GM18519 (cell line): ENCODE measurements around the gene GALNT6.

Source experiments
- ATAC-seq: cut with Tn5 transposase; IDR thresholded peaks from one replicate; pipeline ENCODE4 v1.9.1; 2021; ENCODE audit warnings: mild to moderate bottlenecking, moderate library complexity; ENCODE audit not compliant: unreplicated experiment, low FRiP score

The GALNT6 gene, protein sequence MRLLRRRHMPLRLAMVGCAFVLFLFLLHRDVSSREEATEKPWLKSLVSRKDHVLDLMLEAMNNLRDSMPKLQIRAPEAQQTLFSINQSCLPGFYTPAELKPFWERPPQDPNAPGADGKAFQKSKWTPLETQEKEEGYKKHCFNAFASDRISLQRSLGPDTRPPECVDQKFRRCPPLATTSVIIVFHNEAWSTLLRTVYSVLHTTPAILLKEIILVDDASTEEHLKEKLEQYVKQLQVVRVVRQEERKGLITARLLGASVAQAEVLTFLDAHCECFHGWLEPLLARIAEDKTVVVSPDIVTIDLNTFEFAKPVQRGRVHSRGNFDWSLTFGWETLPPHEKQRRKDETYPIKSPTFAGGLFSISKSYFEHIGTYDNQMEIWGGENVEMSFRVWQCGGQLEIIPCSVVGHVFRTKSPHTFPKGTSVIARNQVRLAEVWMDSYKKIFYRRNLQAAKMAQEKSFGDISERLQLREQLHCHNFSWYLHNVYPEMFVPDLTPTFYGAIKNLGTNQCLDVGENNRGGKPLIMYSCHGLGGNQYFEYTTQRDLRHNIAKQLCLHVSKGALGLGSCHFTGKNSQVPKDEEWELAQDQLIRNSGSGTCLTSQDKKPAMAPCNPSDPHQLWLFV

GRCh38 chr12:51391283-51392123 lies at the start of gene GALNT6:
GALNT6 (minus strand) TSS chr12:51391406; CDS start chr12:51379781, 11,625 bp downstream.
- no peak for ATAC-seq

- no peak for ATAC-seq
Observed at GRCh38 chr12:51439330-51439729, 48.1 kb upstream of the GALNT6 start.

GRCh38 chr12:51437431-51437830 lies 46.2 kb upstream of the GALNT6 start:
- ATAC-seq: no peak

DNA sequence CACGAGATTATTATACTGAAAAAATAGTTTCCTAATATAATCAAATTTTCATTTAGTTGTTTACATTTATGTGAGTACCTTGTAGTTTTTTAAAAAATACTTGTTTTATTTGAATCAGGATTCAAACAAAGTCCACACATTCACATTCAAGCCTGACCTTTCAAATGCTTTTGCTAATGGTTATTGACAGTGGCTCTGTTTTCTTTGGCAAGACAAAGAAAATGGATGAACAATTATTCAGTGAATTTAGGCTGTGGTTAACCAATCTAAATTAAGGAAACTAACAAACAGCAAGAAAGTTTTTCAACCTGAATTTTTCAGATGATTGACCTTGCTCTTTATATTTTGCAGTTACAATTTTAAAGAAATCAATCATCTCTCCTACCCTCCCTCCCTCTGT lies 43.1 kb upstream of the GALNT6 start:
- ATAC-seq: no peak

GRCh38 chr12:51432921-51433320 lies 41.7 kb upstream of the GALNT6 start:
- ATAC-seq: no peak

DNA sequence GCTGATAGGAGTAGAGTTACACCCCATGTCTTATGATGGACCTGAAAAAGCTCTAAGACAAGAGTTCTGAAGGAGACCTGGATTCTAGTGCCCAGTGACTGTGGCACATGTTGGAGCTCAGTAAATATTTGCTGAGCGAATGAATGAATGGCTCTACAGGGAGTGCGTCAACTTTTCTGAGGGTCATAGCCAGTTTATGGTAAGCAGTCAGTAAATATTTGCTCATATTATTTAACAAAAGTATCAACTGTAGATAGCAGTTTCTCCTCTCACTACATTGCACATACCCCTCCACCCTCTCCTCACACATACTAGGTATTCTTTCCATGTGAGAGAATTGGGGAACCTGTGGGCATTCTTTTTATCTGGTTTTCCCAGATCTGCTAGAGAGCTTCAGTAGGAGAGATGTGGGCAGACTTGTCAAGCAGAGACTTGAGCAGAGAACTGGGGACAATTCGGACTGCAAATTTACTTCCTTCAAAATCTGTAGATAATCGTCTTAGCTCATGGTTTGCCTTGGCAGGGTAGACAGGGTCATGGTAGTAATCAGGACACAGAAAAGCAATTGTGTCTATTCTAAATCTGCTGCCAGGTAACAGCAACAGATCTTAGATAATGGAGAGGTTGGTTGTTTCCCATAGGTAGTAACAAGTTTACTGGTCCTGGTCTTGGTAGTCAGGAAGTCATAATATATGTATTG lies 39.1 kb upstream of the GALNT6 start:
- no peak for ATAC-seq

- ATAC-seq: no peak
Observed at GRCh38 chr12:51429700-51430099, 38.5 kb upstream of the GALNT6 start.

GRCh38 chr12:51428256-51428655 lies 37.0 kb upstream of the GALNT6 start:
- no peak for ATAC-seq

GRCh38 chr12:51424662-51425539 lies 33.7 kb upstream of the GALNT6 start, which contains the start of gene SLC4A8:
SLC4A8 (plus strand) TSS chr12:51424831; CDS start chr12:51424988, 157 bp downstream.
- ATAC-seq: peak; percentile 68

DNA sequence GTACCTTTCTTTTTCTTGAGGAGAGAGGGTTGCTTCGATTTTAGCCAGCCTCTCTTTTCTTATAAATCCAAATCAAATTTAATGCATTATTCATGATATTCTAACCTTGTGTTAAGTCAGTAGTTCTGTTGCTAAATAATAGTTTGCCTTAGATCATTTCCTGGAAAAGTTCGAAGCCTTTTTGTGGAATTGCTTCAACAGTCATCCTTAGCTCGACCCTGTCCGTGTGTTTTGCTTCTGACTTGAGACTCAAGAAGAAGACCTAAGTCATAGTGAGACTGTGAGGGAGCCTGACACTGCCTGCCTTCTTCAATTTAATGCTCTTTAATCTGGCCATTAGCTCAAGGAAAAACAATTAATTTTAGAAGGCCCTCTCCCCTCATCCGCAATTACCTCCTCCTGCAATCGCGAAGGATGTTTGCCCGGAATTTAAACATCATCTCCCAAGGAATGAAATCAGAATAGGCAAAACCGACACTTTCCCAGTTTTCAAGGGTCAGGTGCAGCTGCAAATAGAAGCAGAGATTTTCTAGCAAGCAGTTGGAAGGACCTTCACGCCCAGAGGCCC lies 33.0 kb upstream of the GALNT6 start:
- ATAC-seq: no peak

DNA sequence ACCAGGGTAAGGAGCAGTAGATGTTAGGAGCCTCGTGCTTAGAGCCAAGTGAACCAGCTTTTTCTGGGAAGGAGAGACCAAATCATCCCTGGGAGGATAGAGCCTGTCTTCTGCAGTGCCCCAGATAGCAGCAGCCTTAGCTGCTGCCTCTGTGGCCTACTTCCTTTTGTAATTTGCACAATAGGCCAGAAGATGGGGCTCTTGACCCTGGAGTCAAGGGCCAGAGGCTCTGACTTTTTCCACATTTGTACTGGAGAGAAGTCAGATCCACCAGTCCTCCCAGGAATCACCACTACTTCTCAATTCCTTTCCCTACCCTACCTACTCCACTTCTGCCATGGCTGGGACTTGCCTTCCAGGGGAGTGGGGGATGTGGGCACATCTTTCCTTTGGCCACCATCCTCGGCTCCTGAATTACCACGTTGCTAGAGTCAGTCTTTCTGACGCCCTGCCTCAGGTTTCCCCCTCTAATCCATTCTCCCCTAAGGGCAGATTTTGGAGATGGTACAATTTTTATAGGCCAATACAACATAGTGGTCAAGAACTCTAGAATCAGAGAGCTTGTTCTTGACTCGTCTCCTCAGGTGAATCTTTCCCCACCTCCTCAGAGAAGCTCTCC lies 30.2 kb upstream of the GALNT6 start:
- ATAC-seq: no peak

GRCh38 chr12:51419425-51420193 lies 28.4 kb upstream of the GALNT6 start:
- ATAC-seq: no peak

DNA sequence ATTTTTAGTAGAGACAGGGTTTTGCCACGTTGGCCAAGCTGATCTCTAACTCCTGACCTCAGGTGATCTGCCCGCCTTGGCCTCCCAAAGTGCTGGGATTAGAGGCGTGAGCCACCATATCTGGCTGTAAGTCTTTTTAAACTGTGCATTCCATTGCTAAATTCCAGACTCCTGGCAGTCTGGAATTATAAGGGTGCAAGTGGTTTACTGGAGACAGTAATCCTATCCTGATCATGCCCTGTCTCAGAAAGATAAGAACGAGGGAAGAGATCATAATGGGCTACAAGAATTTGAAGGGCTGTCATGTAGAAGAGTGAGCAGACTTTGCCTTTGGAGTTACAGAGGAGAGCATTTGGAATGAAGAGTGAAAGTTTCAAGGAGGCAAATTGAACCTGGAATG lies 26.6 kb upstream of the GALNT6 start:
- no peak for ATAC-seq

- no peak for ATAC-seq
Observed at GRCh38 chr12:51415931-51416330, 24.7 kb upstream of the GALNT6 start.

DNA sequence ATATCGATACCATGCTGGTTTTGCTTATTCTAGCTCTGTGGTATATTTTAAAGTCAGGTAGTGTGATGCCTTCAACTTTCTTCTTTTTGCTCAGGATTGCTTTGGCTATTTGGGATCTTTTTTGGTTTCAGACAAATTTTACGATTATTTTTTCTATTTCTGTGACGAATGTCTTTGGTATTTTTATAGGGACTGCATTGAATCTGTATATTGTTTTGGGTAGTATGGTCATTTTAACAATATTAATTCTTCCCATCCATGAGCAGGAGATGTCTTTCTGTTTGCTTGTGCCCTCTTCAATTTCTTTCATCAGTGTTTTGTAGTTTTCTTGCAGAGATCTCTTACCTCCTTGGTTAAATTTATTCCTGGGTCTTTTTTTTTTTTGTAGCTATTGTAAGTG lies 22.6 kb upstream of the GALNT6 start:
- ATAC-seq: no peak

GRCh38 chr12:51413149-51413548 lies 21.9 kb upstream of the GALNT6 start:
- no peak for ATAC-seq

DNA sequence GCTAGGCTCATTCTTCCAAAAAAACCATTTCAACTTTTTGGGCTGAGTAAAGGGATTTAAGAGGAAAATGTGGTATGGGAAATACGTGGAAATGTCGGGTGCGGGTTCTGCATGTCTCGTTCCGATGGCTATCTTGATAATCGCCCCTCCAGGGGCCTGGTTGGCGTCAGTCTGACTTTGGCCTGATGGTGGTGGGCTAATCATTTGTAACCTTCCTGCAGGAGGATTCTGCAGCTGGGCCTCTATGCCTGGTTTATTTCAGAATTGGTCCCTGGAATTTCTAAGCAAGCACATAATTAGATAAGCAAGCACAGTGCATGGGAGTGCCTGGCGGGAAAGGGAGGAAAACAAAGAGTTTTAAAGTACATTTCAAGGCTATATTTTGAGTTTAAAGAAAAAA lies 18.6 kb upstream of the GALNT6 start:
- ATAC-seq: no peak

DNA sequence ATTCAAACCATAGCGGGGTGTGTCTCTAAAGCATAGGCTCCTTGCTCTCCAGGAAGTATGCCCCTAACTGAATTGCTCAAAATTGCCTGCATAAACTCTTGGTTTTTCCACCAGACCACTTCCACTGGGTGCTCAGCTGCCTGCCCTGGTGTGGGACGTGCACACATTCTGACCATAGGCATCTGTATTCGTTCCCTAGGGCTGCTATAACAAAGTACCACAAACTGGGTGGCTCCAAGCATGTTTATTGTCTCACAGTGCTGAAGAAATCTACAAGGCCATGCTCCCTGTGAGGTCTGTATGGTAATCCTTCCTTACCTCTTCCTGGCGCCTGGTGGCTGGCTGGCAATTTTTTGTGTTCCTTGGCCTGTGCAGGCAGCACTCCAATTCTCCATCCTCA lies 16.4 kb upstream of the GALNT6 start:
- ATAC-seq: no peak
